Measurements from ENCODE around the gene TAS2R16.

The TAS2R16 gene, protein sequence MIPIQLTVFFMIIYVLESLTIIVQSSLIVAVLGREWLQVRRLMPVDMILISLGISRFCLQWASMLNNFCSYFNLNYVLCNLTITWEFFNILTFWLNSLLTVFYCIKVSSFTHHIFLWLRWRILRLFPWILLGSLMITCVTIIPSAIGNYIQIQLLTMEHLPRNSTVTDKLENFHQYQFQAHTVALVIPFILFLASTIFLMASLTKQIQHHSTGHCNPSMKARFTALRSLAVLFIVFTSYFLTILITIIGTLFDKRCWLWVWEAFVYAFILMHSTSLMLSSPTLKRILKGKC

DNA sequence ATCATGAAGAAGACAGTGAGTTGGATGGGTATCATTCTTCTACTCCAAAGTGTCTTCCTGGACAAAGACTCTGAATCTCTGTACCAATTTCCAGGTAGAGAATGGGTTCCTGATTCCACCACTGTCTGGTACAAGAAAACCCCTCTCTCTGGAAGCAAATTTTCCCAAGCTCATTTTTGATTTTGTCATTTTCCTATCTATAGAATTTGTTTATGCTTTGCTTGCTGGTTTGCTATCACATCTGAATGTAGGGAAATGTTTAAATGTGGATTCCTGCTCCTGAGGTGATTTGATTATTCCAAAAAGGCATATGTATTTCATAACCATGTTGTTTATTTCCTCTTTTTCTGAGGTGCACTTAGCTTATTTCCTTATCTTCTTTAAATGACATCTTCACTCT, at the start of gene TAS2R16:
TAS2R16 (minus strand) TSS at position 101 of the 400 bp plus-strand sequence; CDS start at position 35, 66 bp downstream.
- DNase-seq (ENCODE audit: low spot score), result no peak

- DNase-seq (ENCODE audit: low spot score), result no peak
These were observed 48.1 kb upstream of the TAS2R16 start for GRCh38 chr7:123043642-123044041.

- no peak for DNase-seq (ENCODE audit: low spot score)
These were observed 45.6 kb upstream of the TAS2R16 start for GRCh38 chr7:123041101-123041500.

DNA sequence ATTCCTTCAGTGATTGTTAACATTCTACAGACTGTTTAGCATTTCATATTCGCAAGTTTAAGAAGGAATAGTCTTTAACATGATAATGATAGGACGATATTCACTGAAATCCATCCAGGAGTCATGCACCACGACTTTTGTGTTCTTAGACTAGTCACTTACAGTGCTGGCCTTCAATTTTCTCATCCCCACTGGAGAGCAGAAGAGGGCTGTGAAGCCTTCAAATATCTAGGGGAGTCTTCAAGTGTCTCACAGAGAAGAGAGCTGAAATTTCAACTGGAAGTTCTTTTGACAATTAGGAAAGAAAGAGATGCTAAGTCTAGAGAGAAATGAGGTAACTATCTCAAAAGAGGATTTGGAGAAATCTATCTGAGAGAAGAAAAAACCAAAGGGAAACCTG, 43.8 kb upstream of the TAS2R16 start:
- DNase-seq (ENCODE audit: low spot score), result no peak

DNA sequence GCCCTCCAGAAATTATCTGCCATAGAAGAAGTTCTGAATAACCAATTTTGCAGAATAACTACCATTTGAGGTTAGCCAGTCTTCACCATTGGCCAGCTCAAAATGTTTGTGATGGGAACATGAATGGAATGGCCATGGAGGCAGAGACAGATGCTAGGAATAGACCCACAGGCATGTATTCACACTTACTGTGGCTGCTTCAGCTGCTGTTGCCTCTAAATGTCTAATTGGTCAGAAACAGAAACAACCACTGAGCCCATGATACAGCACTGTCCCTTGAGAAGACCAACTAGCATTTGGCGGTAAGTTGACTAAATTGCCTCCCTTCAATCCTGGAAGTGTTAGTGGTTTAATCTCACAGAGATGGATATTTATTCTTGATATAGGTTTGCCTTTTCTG, 38.6 kb upstream of the TAS2R16 start:
- DNase-seq (ENCODE audit: low spot score), result no peak

GRCh38 chr7:123030631-123031030, 35.1 kb upstream of the TAS2R16 start:
- no peak for DNase-seq (ENCODE audit: low spot score)

GRCh38 chr7:123028339-123028738, 32.8 kb upstream of the TAS2R16 start:
- DNase-seq (ENCODE audit: low spot score), result no peak

- DNase-seq (ENCODE audit: low spot score), result no peak
These were observed 30.8 kb upstream of the TAS2R16 start for GRCh38 chr7:123026251-123026650.

DNA sequence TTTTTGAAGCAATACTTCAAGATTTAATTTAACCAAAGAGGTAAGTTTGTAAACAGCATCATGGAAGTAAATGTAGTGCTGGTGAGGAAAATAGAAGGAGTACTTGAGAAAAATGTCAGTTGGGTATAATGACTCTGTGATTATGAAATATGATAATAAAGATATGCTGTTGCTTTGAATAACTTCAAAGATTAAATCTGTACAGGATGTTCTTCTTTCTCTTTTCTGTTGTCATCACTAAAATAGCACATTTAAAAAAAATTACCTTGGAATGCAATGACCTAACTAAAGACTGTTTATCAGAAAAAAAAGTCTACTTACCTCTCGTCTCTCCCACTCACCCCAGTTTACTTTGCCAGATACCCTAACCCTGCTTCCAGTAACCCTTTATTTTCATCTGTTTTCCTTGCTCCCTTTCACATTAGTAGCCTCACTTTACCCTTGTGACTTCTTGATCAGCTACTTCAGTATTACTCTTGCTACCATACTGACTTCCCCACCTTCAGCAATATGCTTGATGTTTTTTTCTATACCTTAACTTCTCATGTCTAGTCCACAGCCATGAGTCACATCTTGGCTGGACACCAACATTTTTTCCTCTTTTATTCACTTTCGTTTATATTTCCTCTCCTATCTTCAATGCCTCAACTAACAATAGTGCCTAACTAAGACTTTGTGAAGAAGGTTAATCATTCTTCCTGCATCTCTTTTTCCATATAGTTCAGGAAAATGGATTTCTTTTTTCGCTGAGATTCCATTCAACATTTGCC, 29.7 kb upstream of the TAS2R16 start:
- DNase-seq (ENCODE audit: low spot score), result no peak

DNA sequence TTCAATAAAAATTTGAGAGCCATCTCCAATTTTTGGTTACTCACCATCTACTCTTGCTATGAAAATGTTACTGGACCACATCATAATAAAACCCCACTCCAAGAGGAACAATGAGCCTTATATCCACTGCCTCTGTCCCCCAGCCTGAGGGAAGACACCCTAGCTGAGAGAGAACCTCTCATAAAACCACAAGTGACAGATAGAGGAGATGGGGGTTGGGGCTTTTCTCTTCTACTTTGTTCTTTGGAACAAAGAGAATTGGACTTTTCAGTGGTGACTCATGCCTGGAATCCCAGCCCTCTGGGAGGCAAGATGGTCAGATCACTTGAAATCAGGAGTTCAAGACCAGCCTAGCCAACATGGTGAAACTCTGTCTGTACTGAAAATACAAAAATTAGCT, 27.6 kb upstream of the TAS2R16 start:
- no peak for DNase-seq (ENCODE audit: low spot score)

GRCh38 chr7:123022576-123022975, 27.1 kb upstream of the TAS2R16 start:
- DNase-seq (ENCODE audit: low spot score), result no peak

DNA sequence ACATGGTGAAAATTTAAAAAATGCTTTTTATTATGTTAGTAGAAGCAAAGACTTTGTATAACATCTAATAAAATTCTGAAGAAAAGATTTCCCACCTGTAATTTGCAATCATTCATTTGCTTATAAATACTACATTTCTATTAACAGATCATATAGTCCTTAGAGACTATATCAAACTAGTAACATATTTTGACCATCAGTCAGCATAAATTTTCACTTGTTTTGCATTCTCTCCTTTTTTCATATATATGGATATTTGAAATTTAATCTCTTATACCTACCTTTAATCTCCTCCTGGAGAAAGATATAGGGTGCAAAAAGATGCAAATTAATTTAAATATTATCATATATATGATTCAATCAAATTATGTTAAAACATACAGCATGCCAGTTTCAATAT, 16.9 kb upstream of the TAS2R16 start:
- DNase-seq (ENCODE audit: low spot score), result no peak

- DNase-seq (ENCODE audit: low spot score), result no peak
These were observed 16.4 kb upstream of the TAS2R16 start for GRCh38 chr7:123011766-123012369.

DNA sequence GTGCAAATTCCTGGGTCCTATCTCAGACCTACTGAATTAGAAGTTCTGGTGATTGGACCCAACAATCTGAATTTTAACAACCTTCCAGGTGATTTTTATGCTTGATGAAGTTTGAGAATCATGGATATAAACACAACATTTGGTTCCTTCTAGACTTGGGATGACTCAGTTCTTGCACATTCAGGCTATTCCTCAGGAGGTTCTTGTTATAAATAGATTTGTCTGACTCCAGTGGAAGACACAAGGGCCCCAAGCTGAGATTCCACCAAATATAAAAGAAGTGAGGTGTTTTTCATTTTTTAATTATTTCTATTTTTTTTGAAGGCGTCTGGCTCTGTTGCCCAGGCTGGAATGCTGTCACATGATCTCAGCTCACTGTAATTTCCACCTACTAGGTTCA, 9.4 kb upstream of the TAS2R16 start:
- DNase-seq (ENCODE audit: low spot score), result no peak

DNA sequence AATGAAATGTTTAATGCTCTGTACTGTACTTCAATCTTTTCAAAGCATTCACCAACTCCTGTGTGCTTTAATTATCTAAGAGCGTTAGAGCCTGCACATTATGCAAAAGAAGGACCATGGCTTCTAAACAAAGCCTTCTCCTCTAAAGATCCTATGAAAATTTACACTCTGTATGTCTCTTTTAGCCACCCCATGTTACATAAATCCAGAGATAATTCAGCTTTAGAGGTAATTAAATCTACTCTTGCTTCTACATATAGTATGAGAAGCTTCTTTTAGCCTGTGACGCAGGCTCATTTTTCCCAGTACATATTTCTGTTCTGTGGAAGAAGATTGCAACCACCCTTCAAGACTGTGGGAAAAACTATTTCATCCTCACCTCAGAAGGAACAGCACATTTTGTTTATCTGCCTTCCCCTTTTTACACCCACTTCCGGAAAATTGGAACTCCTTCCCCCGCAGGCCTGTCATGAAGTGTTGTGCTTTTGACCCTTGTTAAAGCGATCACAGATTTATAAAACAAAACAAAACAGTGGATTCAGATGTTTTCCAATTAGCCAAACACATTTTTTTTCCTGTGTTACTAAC, 8.1 kb upstream of the TAS2R16 start:
- DNase-seq (ENCODE audit: low spot score), result no peak

- no peak for DNase-seq (ENCODE audit: low spot score)
These were observed 5.9 kb downstream of the TAS2R16 start for GRCh38 chr7:122989577-122989976.

DNA sequence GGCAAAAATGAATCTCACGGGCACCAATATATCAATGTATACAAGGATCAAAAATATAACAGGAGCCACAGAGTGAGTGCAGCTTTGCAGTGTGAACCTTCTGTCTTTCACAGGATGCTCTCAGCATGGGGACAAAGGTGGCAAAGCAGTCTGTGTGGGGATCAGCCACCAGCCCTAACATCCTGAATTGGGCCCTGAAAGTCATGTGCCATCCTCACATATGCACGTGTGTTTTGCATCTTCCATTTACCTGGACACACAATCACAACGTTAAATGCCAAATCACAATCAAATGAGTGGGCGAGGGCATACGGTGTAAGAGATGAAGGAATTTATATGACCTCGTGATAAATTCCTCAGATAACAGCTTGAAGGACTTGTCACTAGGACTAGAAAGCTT, 6.5 kb downstream of the TAS2R16 start:
- DNase-seq (ENCODE audit: low spot score), result no peak

DNA sequence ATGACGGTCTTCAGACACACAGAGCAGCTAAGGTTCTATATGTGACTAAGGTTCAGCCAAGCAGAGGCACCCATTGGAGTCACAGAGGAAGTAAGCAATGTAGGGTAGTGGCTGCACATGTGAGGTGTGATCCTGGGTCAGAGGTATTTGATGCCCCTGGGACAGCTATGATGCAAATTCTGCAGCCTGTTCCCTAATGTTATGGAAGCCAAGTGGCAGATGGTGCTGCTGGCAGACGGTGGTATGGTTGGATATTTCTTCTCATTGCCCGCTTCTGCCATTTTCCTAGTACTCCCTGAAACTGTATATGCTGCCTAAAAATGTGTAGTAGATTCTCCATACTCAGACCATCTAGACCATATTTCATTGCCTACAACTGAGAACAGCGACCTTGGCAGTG, 7.2 kb downstream of the TAS2R16 start:
- DNase-seq (ENCODE audit: low spot score), result no peak

DNA sequence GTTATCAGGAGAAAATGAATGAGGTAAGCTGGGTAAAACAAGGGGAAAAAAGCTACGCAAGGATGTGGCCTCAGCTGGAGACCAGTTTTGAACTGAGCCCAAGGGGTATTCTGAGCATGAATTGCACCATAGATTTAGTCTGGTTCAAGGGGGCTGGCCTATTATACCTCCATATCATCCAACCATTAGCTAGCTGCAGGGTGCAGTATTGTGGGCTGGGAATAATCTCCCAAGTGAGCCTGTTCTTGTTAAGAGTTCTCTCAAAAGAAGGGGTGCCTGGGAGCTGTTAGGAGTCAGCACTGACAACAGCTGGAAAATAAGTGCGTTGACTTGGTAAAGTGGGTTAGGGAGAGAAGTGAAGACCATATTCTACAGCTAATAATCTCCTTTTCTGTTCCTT, 8.0 kb downstream of the TAS2R16 start:
- no peak for DNase-seq (ENCODE audit: low spot score)

DNA sequence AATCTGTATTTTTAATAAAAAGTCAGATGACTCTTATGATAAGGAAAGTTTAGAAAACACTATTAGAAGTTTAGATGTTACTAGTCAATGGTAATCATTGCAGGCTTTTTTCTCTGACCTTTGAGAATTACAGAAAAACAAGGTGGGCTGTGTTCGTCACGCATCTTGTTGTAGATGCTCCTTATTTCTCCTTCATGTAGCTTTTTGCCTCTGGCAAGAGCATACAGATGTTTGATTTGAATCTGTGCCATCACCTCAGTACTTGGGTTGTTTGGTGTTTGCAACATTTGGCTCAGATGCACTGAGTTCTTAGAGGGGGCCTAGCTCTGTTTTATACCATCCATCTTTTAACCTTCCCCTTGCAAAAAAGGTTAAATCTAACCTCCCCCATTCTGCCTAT, 11.5 kb downstream of the TAS2R16 start:
- no peak for DNase-seq (ENCODE audit: low spot score)

GRCh38 chr7:122983261-122983660, 12.2 kb downstream of the TAS2R16 start:
- no peak for DNase-seq (ENCODE audit: low spot score)

GRCh38 chr7:122975341-122975740, 20.2 kb downstream of the TAS2R16 start:
- DNase-seq (ENCODE audit: low spot score), result no peak

DNA sequence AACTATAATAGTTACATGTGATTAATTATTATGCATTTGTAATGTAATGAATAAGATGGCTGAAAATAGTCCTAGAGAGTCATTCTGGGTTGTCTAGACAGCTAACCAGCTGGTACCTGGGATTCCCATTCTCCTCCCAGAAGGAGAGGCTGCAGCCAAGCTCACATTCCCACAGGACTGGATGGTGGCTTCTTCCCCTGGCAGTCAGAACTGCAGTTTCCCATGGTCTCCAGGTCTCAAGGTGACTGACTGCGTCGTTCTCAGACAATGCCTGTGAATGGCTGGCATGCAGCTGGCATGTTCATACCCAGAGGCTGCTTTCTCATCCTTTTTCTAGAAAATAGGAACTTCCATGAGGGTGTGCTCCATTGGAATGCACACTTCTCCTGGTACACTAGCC, 21.3 kb downstream of the TAS2R16 start:
- DNase-seq (ENCODE audit: low spot score), result no peak

Measured in GM03348 (cell line).